K562 (cell line): ENCODE results near the gene C11orf91. TPM values are rescaled to one million over a fixed set of nuclear protein-coding genes. Genes with fewer than 3 reads are reported as not detected.

Source experiments
- ATF1 ChIP-seq, 2 experiments: fragments of 450-650 bp in 1 of 2; IDR thresholded peaks; 2 replicates each; pipeline ENCODE4 v1.6.1; 2016; ENCODE audit warnings: missing compliant biosample characterization in 1 of 2, missing genetic modification characterization in 1 of 2
- CEBPG ChIP-seq, 3 experiments: fragments of 200-800 bp in 1 of 3; sonication (Bioruptor generic) in 1 of 3; sonication (generic) in 1 of 3; formaldehyde crosslinking in 1 of 3; IDR thresholded peaks in 2 of 3; conservative IDR thresholded peaks in 1 of 3; 2 replicates each; pipeline versions ENCODE4 v1.6.1 to v1.8.0; 2016 to 2022; ENCODE audit warnings: missing compliant biosample characterization in 2 of 3, missing genetic modification characterization in 2 of 3, mild to moderate bottlenecking in 1 of 3, missing genetic modification reagents in 1 of 3
- CTBP1 ChIP-seq: fragments of 450-650 bp; IDR thresholded peaks from 2 replicates; pipeline ENCODE4 v1.6.1; 2016; ENCODE audit warnings: borderline replicate concordance
- FIP1L1 ChIP-seq: fragments of 200-400 bp; formaldehyde crosslinking; IDR thresholded peaks from 2 replicates; pipeline ENCODE4 v1.6.1; 2018; ENCODE audit warnings: mild to moderate bottlenecking, low read depth, low read length; ENCODE audit not compliant: poor library complexity, severe bottlenecking
- HDAC1 ChIP-seq, 2 experiments: fragments of 450-650 bp; IDR thresholded peaks; 2 replicates each; pipeline ENCODE4 v1.6.1; 2016 to 2017; ENCODE audit warnings: inconsistent platforms in 1 of 2, mild to moderate bottlenecking in 1 of 2, moderate library complexity in 1 of 2
- HDAC2 ChIP-seq: fragments of 450-650 bp; IDR thresholded peaks from 2 replicates; pipeline ENCODE4 v1.6.1; 2016; ENCODE audit warnings: mild to moderate bottlenecking
- HMGN3 ChIP-seq: IDR thresholded peaks from 2 replicates; pipeline ENCODE4 v1.6.1; 2011; ENCODE audit warnings: borderline replicate concordance, low read depth, mild to moderate bottlenecking, mixed read lengths, low read length; ENCODE audit not compliant: insufficient read length; ENCODE audit errors: extremely low read depth
- MAZ ChIP-seq, 2 experiments: fragments of 450-650 bp in 1 of 2; sonication (generic) in 1 of 2; formaldehyde crosslinking; IDR thresholded peaks in 1 of 2; conservative IDR thresholded peaks in 1 of 2; 2 replicates each; pipeline versions ENCODE4 v1.4.0 to v1.5.0; 2020; ENCODE audit warnings: mild to moderate bottlenecking in 1 of 2, missing genetic modification reagents in 1 of 2
- MECOM ChIP-seq: fragments of 250-450 bp; sonication (Bioruptor Pico); IDR thresholded peaks from 2 replicates; pipeline ENCODE4 v1.8.0; 2022; ENCODE audit warnings: inconsistent platforms
- NONO ChIP-seq, 2 experiments: fragments of 200-400 bp in 1 of 2; fragments of 450-650 bp in 1 of 2; formaldehyde crosslinking in 1 of 2; IDR thresholded peaks; 2 replicates each; pipeline ENCODE4 v1.6.1; 2017; ENCODE audit warnings: low read depth in 2 of 2, mild to moderate bottlenecking in 2 of 2, moderate library complexity in 2 of 2, low read length in 1 of 2
- POLR2H ChIP-seq: IDR thresholded peaks from 2 replicates; pipeline ENCODE4 v1.6.1; 2016; ENCODE audit warnings: missing genetic modification characterization, low read depth, mild to moderate bottlenecking, control low read depth, missing compliant biosample characterization, moderate library complexity
- SAFB ChIP-seq: fragments of 200-400 bp; formaldehyde crosslinking; IDR thresholded peaks from 2 replicates; pipeline ENCODE4 v1.6.1; 2017; ENCODE audit warnings: low read depth, low read length, borderline replicate concordance
- SAP30 ChIP-seq: fragments of 200-600 bp; sonication (generic); IDR thresholded peaks from 2 replicates; pipeline ENCODE4 v1.6.1; 2012; ENCODE audit warnings: borderline replicate concordance, low read depth, mild to moderate bottlenecking, moderate library complexity, low read length, control low read depth, inconsistent platforms; ENCODE audit not compliant: insufficient read depth, poor library complexity, severe bottlenecking
- SIN3A ChIP-seq, 2 experiments: fragments of 150-350 bp in 1 of 2; IDR thresholded peaks; 2 replicates each; pipeline ENCODE4 v1.6.1; 2011 to 2016; ENCODE audit warnings: borderline replicate concordance in 2 of 2, low read depth in 2 of 2, low read length in 2 of 2, mild to moderate bottlenecking in 2 of 2, moderate library complexity in 2 of 2; ENCODE audit not compliant: control insufficient read depth in 1 of 2
- SMAD1 ChIP-seq: fragments of 150-350 bp; IDR thresholded peaks from 2 replicates; pipeline ENCODE4 v1.6.1; 2014; ENCODE audit warnings: low read length, low read depth; ENCODE audit not compliant: partially characterized antibody
- SREBF2 ChIP-seq: sonication (generic); formaldehyde crosslinking; IDR thresholded peaks from 2 replicates; pipeline ENCODE4 v1.4.0; 2020; ENCODE audit warnings: mild to moderate bottlenecking, missing genetic modification reagents
- SUPT5H ChIP-seq: fragments of 450-650 bp; IDR thresholded peaks from 2 replicates; pipeline ENCODE4 v1.6.1; 2016
- ZC3H11A ChIP-seq: IDR thresholded peaks from 2 replicates; pipeline ENCODE4 v1.6.1; 2012; ENCODE audit warnings: low read depth, low read length, improper control_type of control experiment
- ZEB2 ChIP-seq: fragments of 450-650 bp; IDR thresholded peaks from 2 replicates; pipeline ENCODE4 v1.6.1; 2016
- ZNF12 ChIP-seq: sonication (generic); formaldehyde crosslinking; IDR thresholded peaks from 2 replicates; pipeline ENCODE4 v1.4.0; 2020; ENCODE audit warnings: mild to moderate bottlenecking, missing genetic modification reagents
- ZNF212 ChIP-seq: fragments of 450-650 bp; formaldehyde crosslinking; IDR thresholded peaks from 2 replicates; pipeline ENCODE4 v1.4.0; 2020; ENCODE audit warnings: mild to moderate bottlenecking
- ZNF507 ChIP-seq: conservative IDR thresholded peaks from 2 replicates; pipeline ENCODE4 v1.6.1; 2017; ENCODE audit warnings: missing genetic modification characterization, missing compliant biosample characterization
- polyA plus RNA-seq, 8 experiments: library from polyadenylated mRNA; depleted of rRNA in 4 of 8; stranded (reverse) in 5 of 8; unstranded in 3 of 8; fragments of >200 nt; fragmentation: Nextera tagmentation in 2 of 8; fragmentation: Illumina TruSeq in 1 of 8; extraction: Ambion mirVana in 2 of 8; extraction: Trizol in 1 of 8; gene quantifications; 2 replicates each; pipeline versions ENCODE4 v1.2.1 to v1.2.3, GENCODE V29; 2011 to 2014; ENCODE audit warnings: inconsistent platforms in 1 of 8, missing spikeins in 1 of 8
- total RNA-seq, 7 experiments: library from RNA; depleted of rRNA in 6 of 7; stranded (reverse); fragments of >200 nt in 6 of 7; fragmentation: Illumina TruSeq in 2 of 7; extraction: Trizol in 2 of 7; gene quantifications; 2 replicates each; pipeline versions ENCODE4 v1.2.1 to v1.2.3, GENCODE V29; 2011 to 2021; ENCODE audit warnings: low replicate concordance in 1 of 7
- TF ChIP-seq, protein P1 (sequence below): fragments of 450-650 bp; IDR thresholded peaks from 2 replicates; pipeline ENCODE4 v1.7.0; 2016; ENCODE audit warnings: borderline replicate concordance
- TF ChIP-seq, protein P2 (sequence below), 2 experiments: fragments of 450-650 bp in 1 of 2; sonication (generic) in 1 of 2; formaldehyde crosslinking in 1 of 2; IDR thresholded peaks in 1 of 2; conservative IDR thresholded peaks in 1 of 2; 2 replicates each; pipeline versions ENCODE4 v1.6.1 to v1.8.1; 2016 to 2023; ENCODE audit warnings: mild to moderate bottlenecking in 2 of 2, moderate library complexity in 2 of 2, inconsistent platforms in 1 of 2, missing genetic modification reagents in 1 of 2

C11orf91 gene
- total and polyA plus RNA-seq, 9 of the 15 experiments (the other 6 are each of a cell fraction or from before 2014, with no cell fraction given): not detected

DNA sequence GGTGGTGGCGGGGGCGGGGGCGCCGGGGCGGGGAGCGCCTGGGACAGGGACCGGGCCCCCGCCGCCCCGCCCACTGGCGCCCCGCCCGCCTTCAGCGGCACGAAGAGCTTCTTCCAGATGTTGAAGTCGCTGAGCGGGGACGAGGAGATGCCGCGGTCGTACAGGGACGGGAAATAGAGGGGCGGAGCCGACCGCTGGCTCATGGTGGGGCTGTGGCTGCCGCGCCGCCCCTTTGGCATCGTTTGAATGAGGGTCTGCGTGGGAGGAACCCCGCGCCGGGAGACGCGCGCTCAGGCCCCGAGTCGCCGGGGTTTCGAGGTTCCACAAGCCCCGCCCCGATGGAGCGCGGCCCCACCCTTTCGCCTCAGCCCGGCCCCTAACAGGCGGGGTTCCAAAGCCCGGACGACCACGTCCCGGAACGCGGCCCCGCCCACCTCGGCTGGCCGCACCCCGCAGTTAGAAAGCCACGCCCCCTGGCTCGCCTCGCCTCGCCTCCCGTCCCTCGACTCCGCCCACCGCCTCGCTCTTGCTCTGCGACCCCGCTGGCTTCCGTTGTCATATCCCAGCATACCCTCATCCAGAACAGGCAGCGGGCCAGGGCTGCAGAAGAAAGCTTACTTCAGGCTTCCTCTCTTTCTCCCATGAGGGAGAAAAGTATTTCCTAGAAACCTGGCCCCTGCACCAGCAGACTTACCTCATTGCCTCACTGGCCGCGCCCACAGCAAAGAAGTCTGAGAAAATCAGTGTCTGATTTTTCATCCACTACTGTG lies at the start of gene C11orf91 (continued):
- TF ChIP-seq SMAD1 (no peak), FIP1L1 (no peak), MECOM (CRISPR knock-in tag) (no peak), ZNF507 (tag) (no peak), SUPT5H (peak; percentile 30; the same call in 1 of the 2 replicates), ZEB2 (no peak), ZNF212 (CRISPR knock-in tag) (no peak), HDAC2 (no peak), HDAC1 (IDR thresholded peaks at IDR 0.05) (0 out of 4 replicates have a peak, but pooled peaks of 1 of the 2 experiments have one; percentile 27), SAFB (no peak), CTBP1 (peak; percentile 40), SIN3A (IDR thresholded peaks at IDR 0.05; ENCODE audit: borderline replicate concordance in 2 of 2, control insufficient read depth in 1 of 2, low read depth in 2 of 2, low read length in 2 of 2) (0 out of 4 replicates have a peak, but pooled peaks of 1 of the 2 experiments have one; percentile 47), ZNF12 (CRISPR knock-in tag) (no peak), MAZ (CRISPR knock-in tag; conservative IDR thresholded peaks at IDR 0.05 in 1 of 2, IDR thresholded peaks at IDR 0.05 in 1 of 2) (peak; percentile 69 to 77), SREBF2 (CRISPR knock-in tag) (no peak), SAP30 (no peak), ATF1 (CRISPR knock-in tag; IDR thresholded peaks at IDR 0.05) (no peak), ATF1 (tag; IDR thresholded peaks at IDR 0.05) (peak; percentile 36; the same call in 1 of the 2 replicates), CEBPG (CRISPR knock-in tag; IDR thresholded peaks at IDR 0.05) (no peak), CEBPG (tag; conservative IDR thresholded peaks at IDR 0.05 in 1 of 2, IDR thresholded peaks at IDR 0.05 in 1 of 2) (peak in 1 of 2 experiments; percentile 35; a peak in 1 of 4 replicates), HMGN3 (peak; percentile 33), ZC3H11A (no peak), NONO (IDR thresholded peaks at IDR 0.05; ENCODE audit: low read depth in 2 of 2, low read length in 1 of 2) (no peak), POLR2H (no peak)
- TF ChIP-seq, protein P1, sequence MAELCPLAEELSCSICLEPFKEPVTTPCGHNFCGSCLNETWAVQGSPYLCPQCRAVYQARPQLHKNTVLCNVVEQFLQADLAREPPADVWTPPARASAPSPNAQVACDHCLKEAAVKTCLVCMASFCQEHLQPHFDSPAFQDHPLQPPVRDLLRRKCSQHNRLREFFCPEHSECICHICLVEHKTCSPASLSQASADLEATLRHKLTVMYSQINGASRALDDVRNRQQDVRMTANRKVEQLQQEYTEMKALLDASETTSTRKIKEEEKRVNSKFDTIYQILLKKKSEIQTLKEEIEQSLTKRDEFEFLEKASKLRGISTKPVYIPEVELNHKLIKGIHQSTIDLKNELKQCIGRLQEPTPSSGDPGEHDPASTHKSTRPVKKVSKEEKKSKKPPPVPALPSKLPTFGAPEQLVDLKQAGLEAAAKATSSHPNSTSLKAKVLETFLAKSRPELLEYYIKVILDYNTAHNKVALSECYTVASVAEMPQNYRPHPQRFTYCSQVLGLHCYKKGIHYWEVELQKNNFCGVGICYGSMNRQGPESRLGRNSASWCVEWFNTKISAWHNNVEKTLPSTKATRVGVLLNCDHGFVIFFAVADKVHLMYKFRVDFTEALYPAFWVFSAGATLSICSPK: no peak
- TF ChIP-seq, protein P2, sequence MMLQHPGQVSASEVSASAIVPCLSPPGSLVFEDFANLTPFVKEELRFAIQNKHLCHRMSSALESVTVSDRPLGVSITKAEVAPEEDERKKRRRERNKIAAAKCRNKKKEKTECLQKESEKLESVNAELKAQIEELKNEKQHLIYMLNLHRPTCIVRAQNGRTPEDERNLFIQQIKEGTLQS (IDR thresholded peaks at IDR 0.05): no peak
- TF ChIP-seq, protein P2 (CRISPR knock-in tag; conservative IDR thresholded peaks at IDR 0.05): no peak
